NCI-H2081 treated with DMSO at 0.1 percent for 48 hours (cell line): ENCODE measurements around the gene GPR78.

Experiments used
- DNase-seq: peaks from one replicate; lab custom pipeline; 2025; lab: John Stamatoyannopoulos, UW

Gene GPR78

DNA sequence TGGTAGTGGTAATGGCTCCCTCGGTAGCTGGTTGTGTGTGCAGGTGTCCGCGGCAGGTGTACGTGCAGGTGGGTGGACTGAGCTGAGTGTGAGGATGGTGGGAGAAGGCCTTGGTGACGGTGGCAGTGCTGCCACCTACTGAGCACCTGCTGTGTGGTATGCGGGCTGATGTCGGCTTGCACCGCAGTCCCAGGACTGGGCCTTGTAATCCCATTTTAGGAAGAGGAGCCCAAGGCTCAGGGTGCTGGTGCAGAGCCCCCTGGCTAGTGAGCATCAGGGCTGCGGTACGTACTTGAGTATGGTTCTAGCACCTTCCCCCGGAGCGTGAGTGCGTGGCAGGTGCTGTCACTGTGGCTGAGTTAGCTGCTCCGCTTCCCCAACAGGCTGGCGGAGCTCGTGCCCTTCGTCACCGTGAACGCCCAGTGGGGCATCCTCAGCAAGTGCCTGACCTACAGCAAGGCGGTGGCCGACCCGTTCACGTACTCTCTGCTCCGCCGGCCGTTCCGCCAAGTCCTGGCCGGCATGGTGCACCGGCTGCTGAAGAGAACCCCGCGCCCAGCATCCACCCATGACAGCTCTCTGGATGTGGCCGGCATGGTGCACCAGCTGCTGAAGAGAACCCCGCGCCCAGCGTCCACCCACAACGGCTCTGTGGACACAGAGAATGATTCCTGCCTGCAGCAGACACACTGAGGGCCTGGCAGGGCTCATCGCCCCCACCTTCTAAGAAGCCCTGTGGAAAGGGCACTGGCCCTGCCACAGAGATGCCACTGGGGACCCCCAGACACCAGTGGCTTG lies 6.7 kb downstream of the GPR78 start:
- DNase-seq, result no peak

DNA sequence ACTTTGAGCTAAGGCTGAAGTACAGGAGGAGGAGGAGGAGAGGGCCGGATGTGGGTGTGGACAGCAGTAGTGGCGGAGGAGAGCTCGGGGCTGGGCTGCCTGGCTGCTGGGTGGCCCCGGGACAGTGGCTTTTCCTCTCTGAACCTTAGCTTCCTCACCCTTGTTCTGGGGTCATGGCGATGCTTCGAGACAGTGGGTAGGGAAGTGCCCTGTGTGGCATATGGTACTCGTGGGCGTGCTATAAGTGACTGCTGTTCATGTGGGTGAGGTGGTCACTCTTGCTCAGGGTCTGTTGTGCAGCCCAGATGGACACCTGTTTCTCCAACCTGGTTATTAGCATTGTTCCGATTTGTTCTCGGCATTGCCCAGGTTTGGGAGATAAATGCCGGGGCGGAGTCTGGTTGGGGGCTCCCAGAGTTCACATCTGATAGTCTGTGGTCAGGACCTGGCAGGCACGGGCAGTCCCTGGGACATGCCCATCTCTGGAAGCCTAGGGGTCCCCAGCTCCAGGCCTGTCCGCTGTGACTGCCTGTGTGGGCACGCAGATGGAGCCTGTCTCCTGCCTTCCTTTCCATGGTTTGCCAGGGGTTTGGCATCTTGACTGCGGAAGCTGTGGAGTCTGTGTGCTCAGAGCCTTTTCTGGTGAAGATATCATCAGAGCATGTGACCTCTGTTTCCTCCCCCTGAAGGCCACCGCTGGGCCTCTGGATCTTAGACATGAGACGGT lies 7.4 kb downstream of the GPR78 start:
- no peak for DNase-seq

DNA sequence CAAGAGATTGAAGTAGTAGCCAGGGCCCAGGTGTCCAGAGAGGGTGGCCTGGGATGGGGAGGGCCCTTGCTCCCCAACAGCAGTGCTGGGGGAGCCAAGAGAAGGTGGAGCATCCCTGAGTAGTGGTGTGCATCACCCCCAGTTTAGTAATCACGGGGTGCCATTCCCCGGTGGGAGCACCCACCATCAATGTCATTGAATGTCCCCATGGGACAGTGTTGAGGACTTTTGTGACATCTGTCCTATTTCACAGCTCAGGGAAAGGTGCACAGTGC lies 7.9 kb downstream of the GPR78 start:
- no peak for DNase-seq

DNA sequence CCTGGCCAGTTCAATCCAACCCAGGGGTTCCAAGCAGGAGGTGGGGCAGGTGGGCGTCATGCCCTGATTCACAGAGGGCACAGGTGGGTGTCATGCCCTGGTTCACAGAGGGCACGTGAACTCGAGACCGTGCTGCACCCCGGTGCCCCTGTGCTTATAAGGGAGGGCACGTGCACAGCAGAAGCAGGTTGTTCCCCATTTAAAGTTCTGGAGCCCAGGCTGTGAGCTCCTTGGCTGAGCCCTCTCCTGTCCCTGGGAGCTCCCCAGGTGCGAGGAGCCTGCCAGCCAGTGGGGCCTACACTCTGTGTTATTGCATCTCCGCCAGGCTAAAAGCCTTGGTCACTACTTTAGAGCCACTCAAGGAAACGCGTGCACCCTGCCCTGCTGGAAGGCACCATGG lies 9.1 kb downstream of the GPR78 start:
- no peak for DNase-seq

DNA sequence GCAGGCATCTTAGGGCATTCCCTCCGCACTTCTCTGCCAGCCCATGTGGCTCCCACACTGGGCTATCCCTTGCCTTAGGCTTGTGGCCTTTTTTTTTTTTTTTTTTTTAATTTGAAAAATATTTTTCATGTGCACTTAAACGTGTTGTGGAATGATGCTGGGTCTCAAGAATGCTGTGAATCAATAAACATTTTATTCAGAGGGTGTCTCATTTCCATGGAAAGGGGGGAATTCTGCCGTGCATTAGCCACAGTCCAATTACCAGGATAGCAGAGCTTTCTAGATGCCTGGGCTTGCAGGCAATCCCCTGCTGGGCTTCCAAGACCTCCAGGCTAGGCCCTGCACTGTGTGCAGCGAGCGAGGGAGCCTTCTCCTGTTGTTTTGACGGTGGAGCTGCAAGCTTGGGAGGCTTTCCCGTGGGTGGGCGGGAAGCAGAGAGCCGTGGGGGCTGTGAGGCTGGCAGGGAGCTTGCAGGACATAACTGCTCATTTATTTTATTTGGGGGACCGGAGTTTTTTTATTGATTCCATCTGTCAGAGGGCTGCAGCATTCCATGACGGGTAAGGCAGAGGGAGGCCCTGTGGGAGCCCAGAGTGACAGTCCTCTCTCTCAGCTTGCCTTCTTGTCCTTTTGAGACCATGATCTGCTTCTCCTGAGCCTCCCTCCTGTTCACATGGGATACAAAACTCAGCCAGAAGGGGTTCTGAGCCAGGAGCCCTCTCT lies 9.8 kb downstream of the GPR78 start:
- DNase-seq, result no peak

DNA sequence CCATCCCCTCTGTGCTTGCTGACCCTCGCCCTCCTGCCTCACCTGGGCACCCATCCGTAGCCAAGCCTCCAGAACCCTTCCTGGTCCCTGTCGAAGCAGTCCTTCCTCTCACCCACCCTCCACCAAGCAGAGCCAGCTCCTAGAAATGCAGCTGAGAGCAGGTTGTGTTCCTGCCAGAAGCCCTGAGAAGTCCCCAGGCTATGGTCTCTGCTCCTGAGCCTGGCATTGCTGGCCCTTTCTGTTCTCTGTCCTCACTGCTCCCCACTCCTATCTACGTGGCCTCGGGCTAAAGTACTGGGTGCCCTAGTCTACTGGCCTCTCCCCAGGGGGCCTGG lies 10.3 kb downstream of the GPR78 start:
- no peak for DNase-seq

DNA sequence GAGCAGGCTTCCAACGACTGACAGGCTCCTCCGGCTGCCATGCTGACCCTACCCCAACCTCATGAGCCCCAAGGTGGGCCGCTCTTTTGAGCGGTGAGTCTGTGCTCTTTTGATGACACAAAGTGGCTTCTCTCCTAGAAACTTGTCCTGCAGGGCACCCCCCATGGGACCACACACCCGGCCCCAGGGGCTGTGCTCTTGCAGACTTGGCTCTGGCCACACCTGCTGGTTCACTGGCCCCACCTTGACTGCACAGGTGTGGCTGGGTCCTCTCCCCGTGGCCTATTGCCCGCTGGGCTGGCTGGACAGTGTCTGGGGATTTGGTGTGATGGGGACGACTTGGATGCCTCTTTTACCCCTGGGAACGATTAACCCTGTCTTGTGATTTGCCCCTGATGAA lies 10.9 kb downstream of the GPR78 start:
- DNase-seq, result no peak

DNA sequence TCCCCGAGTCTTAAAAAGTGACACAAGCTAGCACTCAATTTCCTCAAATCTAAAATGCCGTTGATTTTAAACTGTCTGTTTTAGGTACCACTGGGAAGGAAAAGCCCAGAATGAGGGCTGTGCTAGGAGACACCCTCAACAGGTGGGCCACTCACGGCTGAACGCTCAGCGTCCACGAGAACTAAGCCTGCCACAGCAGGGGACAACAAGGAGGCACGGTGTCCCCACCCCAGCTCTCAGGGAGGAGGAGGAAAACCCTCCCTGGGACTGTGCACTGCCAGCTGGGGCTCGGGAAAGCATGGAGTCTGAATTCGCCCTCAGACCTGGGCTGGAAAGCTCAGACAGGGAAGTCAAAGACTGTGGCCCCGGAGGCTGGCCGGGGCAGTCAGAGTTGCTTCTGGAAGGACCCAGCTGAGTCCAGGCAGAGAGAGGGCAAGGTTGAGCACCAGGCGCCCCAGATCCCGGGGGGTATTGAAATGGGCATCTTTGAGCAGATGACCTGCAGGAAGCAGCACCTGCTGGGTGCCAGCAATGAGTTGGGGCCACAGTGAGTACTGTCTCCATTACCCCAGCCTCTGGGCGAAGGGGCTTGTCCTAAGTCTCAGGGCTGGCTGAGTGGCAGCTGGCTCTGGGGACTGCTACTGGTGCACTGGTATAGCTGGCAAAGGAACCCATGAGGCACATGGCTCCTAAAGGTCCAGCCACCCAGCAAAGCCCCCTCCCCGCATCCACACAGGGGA lies 11.6 kb downstream of the GPR78 start:
- no peak for DNase-seq

DNA sequence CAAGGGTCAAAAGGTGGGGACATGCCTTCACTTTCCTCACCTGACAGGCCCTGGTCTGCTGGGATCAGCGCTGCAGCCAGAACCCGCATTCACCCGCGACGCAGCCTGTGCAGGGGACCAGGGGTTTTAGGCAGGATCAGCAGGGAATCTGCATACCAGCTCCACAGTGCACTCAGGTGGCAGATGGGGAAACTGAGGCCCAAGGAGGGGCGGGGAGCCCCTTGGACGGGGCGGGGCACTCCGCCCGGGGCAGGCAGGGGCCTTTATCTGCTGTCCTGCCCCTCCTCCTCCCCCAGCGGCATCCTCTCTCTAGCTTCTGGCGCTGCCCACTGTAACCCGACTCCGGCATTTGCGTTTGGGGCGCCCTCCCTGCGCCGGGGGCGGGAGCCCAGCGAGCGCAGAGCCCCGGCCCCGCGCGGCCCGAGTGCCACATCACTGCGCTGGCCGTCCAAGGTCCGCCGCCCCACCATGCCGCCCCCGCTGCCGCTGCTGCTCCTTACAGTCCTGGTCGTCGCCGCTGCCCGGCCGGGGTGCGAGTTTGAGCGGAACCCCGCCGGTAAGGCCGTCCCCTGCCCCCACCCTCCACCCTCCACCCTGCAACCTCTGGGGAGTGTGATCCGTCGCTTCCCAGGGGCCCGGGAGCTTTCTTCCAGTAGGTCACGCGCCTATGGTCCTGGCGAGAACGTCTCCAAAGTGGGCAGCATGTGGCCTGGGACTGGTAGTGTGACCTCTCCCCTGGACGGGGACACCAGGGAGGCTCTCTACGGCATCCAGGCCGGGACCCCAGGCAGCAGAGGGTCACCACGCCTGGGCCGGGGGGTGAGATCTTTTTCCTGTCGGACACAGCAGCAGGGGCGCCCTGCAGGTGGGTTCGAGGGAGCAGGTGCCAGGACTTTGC lies 12.4 kb downstream of the GPR78 start, which contains the start of gene CPZ:
CPZ (plus strand) TSS at position 400 of the 898 bp plus-strand sequence; CDS start at position 469, 69 bp downstream.
- DNase-seq, result no peak

DNA sequence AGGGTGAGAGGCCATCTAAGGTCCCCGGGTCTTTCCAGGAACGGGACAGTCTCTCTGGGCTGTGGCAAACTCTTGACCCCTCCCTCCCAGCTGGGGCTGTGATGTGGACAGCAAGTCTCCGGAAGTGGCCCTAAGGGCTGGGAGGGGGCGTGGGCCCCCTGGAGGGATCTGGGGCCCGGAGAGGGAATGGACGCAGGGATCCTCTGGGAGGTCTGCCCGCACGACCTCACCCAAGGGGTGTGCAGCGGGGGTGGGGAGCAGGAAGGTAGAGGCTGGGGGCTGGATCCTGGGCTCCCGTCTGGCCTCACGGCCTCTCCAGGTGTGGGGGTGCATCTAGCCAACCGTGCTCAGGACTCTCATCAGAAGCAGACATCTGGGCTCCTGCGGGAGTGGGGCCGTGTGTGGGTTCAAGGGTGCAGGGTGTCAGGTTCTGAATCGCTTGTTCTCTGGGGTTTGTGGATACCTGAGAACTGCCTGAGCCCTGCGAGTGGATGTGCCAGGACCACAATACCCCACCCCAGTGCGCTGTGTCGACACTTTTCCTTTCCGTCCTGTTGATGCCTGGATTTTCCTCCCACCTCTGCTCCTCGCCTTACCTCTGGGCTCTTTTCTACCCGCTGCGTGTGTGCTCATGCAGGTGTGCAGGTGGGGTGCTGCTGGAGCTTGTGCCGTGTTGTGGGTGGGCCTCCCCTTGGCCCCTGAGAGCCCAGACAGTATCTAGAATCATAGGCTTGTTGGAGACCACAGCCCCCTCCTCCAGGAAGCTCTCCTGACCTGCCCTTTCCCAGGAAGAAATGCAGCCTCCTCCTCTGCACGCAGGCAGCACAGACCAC lies 13.3 kb downstream of the GPR78 start:
- no peak for DNase-seq

DNA sequence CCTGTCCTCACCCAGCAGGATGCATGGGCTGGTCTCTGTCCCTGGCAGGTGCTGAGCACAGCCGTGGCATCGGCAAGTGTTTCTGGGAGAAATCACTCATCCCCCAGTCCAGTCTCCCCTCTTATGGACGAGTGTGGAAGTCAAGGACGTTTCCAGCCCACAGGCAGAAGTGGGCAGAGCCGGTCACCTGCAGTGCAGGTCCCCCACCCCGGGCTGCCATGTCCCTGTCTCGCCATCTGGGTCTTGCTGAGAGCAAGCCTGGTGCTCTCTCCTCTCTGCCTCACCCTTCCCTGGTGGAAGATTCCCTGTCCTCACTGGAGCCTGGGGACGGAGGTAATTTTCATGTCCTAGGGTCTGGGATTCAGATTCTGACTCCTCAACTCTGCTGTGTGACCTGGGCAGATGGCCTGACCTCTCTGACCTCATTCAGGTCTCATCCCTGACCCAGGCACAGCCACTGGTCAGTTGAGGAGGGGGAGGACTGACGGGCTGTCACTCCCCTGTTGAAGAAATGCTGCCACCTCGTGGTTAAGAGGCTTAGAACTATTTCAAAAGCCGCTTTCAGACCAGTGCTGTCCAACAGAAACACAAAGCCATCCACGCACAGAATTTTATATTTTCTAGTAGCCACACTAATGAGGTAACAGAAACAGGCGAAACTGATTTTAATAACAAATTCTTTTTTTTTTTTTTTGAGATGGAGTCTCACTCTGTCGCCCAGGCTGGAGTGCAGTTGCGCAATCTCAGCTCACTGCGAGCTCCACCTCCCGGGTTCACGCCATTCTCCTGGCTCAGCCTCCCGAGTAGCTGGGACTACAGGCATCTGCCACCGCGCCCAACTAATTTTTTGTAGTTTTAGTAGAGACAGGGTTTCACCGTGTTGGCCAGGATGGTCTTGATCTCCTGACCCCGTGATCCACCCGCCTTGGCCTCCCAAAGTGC lies 14.2 kb downstream of the GPR78 start:
- peak; percentile 4 for DNase-seq

DNA sequence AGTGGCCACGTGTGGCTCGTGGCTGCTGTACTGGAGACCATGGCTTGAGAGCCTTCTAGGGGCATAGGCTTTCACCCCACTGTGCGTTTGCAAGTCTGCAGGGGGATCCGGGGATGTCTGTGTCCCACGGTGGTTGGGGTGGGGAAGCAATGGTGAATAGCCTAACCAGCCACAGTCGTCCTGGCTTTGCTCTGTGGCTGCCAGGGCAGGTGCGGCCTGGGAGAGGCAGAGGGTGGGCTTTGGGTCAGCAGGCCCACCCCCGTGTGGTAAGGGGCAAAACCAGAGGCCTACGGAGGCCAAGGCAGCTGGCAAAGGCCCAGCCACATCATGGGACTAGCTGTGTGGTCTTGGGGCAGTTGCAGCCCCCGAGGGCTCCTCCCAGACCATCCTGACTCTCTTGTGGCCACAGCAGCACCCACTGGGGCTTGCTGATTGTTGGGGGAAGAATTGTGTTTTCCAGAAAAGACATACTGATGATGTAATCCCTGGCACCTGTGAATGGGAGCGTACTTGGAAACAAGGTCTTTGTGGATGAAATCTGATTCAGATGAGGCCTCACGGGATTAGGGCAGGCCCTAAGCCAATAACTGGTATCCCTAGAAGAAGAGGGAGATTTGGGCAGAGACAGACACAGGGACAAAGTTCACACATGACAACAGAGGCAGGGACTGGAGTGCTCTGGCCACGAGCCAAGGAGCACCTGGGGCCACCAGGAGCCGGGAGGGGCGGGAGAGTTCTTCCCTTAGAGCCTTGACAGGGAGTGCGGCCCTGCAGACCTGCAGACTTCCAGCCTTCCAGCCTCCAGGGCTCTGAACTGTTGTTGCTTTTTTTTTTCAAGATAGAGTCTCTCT lies 15.3 kb downstream of the GPR78 start:
- DNase-seq, result no peak

DNA sequence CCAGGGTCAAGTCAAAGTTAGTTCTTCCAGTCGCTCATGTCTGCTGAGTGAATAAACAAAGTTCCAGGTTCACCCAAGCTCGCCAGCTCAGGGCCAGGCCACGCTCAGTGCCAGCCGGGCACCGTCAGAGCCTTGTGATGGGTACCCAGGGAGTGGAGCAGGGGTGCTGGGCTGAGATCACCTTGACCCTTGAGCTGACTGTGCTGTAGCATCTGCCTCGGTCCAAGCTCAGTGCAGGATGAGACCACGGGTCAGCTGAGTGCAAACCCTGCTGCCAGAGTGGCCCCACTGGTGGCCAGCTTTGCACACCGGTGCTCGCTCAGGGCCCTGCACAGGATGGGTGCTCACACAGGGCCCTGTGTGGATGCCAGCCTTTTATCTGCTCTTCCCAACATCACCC lies 16.7 kb downstream of the GPR78 start:
- no peak for DNase-seq

DNA sequence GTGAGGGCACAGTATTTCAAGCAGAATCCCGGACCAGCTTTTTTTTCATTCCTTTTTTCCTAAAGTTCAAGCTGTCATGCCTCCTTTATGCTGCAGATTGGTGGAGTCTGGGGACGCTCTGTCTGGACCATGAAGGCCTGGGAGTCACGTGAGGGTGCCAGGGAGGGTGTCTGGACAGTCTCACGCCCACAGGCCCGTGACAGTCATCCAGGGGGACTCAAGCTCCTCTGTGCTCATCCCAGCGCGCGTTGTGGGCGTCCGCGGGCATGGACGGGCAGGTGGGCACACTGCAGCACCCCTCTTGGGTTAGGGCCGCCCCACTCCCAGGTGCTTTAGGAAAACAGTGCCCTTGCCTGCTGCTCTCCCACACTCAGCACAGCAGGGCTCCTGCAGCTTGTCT lies 17.1 kb downstream of the GPR78 start:
- DNase-seq, result no peak

DNA sequence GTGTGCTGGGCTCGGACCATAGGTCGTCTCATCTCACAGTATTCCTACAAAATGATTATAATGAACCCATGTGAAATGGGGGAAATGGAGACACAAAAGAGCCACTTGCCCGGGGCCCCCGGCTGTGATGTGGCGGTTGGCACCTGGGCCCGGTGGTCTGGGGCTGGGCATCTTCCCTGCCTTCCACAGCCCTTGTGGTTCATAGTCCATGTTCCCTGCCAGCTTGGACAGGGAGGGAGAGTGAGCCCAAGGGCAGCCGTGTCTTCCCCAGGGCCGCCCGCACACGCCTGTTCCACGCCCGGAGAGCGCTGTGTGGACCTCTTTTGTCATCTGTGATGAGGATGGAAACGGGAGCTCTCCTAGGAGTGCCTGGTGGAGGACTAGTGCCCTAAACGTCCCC lies 17.6 kb downstream of the GPR78 start:
- no peak for DNase-seq

DNA sequence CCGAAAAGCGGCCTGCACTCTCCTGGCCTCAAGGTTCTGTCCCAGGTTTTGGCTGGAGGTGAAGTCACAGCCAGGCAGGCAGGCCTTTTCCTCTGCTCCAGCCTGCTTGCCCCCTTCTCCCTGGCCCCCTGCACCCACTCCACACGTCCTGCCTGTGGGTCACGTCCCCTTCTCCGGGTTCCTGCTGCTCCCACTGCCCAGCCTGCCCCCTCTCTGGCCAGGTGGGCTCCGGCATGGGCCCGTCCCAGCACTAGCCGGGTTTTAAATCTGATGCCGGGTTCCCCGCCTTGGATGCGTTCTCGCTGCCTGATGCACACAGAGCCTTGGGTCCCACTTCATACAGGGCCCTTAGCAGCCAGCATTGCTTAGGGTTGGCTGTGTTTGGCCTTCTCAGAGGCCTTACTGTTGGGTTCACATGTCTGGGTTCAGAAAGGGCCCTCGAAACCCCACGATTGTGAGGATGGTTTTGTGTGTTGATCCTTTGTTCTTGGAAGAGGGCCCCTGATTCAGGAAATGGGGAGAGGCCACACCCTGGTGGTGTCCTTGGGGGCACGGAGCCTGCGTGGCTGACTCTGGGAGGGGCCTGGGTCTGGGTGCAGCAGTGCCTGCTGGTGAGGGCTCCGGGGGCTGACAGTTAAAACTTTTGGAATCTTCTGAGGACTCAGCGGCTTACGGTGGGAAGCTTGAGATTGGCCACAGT lies 18.3 kb downstream of the GPR78 start:
- DNase-seq, result no peak

DNA sequence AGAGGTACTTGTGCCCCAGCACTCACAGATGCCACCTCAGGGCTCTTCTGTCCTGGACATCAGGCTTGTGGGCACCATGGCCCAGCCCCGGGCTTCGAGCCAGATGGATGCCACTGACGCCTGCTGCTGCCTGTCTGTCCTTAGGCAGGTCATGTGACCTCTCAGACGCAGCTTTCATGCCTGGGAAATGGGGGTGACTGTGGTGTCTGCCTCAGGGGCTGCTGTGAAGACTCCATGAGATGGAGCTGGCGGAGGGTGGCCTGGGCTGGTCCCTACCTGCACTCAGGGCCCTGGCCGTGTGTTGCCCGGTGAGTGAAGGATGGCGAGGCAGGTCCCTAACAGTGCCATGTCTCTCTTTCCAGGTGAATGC lies 18.9 kb downstream of the GPR78 start:
- DNase-seq, result no peak

DNA sequence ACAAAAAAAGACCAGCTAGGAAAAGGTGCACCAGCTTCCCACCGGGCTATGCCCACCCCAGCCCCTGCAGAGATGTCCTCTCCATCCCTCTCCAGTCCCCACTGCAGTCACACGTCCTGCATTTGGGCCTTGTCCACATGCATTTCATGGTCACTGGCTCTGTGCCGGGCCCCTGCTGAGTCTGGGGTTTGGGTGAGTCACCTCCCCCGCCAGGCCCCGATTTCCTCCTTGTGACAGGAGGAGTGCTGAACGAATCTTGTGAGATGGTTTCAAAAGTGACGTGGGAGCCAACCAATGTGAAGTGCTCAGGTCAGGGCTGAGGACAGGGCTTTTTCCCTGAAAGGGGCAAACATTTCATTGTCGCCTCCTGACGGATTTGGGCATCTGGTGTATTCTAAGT lies 19.5 kb downstream of the GPR78 start:
- DNase-seq, result no peak
